ENCODE measurements around the gene CPT2. TPM values are rescaled to one million over a fixed set of nuclear protein-coding genes. Genes with fewer than 3 reads are reported as not detected.
A peak's percentile ranks its signal among the peaks of the same experiment; 100 is the strongest.

The CPT2 gene
- total and polyA plus RNA-seq, 9 of the 15 experiments (the other 6 are each of a cell fraction or from before 2014, with no cell fraction given): 7.6 to 25.1 (median 16.8) TPM

DNA sequence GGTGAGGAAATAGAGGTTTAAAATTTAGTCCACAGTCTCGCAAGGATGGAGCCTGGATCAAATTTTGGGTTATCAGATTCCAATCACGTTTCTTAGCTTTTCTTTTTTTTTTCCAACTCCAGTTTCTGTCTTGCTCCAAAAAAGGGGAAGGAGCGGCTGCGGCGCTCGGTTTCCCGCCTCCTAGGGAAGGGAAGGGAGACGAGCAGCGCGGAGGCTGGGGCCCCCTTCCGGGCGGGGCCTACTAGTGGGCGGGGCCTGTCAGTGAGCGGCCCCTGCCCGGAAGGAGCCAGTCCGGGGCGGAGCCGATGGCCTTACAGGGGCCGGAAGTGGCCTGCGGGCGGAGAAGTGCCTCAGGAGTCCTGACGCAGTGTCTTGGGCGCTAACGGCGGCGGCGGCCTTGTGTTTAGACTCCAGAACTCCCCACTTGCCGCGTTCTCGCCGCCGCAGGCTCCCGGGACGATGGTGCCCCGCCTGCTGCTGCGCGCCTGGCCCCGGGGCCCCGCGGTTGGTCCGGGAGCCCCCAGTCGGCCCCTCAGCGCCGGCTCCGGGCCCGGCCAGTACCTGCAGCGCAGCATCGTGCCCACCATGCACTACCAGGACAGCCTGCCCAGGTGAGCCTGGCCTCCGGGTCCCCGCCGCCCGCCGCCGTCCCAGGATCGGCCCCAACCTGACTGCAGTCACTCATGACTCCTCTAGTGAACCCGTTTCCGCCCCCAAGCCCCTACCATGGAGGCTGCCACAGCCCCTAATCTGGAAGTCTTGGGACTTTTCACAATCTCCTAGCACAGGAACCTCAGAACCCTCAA is at the start of gene CPT2 (continued):
- TF ChIP-seq POLR2AphosphoS2 (IDR thresholded peaks at IDR 0.05; ENCODE audit: low read length) (peak; percentile 54; the same call in 1 of the 2 replicates), XRCC5 (IDR thresholded peaks at IDR 0.05; ENCODE audit: low read depth, low read length) (peak; percentile 66; the same call in 1 of the 2 replicates), NFIC (IDR thresholded peaks at IDR 0.05) (no peak), ZFPM2 (CRISPR knock-in tag; IDR thresholded peaks at IDR 0.05) (no peak), ZNF217 (CRISPR knock-in tag; IDR thresholded peaks at IDR 0.05) (no peak), ZNF76 (CRISPR knock-in tag; IDR thresholded peaks at IDR 0.05; ENCODE audit: borderline replicate concordance) (no peak), NR4A1 (CRISPR knock-in tag; IDR thresholded peaks at IDR 0.05) (no peak), NR4A1 (tag; IDR thresholded peaks at IDR 0.05) (no peak), NCOA6 (IDR thresholded peaks at IDR 0.05) (no peak), FOXA3 (CRISPR knock-in tag; conservative IDR thresholded peaks at IDR 0.05 in 1 of 2, IDR thresholded peaks at IDR 0.05 in 1 of 2) (peak in 1 of 2 experiments; percentile 40; a peak in 1 of 4 replicates), ETV5 (CRISPR knock-in tag; IDR thresholded peaks at IDR 0.05; ENCODE audit: low read depth) (peak; percentile 90), MCM3 (IDR thresholded peaks at IDR 0.05) (no peak), ATF7 (IDR thresholded peaks at IDR 0.05) (peak; percentile 71), MCM2 (IDR thresholded peaks at IDR 0.05; ENCODE audit: low read depth) (no peak)
- TF ChIP-seq, protein P1, sequence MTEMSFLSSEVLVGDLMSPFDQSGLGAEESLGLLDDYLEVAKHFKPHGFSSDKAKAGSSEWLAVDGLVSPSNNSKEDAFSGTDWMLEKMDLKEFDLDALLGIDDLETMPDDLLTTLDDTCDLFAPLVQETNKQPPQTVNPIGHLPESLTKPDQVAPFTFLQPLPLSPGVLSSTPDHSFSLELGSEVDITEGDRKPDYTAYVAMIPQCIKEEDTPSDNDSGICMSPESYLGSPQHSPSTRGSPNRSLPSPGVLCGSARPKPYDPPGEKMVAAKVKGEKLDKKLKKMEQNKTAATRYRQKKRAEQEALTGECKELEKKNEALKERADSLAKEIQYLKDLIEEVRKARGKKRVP (CRISPR knock-in tag; IDR thresholded peaks at IDR 0.05): no peak
- TF ChIP-seq, protein P2, sequence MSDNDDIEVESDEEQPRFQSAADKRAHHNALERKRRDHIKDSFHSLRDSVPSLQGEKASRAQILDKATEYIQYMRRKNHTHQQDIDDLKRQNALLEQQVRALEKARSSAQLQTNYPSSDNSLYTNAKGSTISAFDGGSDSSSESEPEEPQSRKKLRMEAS (CRISPR knock-in tag; IDR thresholded peaks at IDR 0.05): peak; percentile 39; the same call in 1 of the 2 replicates
- TF ChIP-seq, protein P3, sequence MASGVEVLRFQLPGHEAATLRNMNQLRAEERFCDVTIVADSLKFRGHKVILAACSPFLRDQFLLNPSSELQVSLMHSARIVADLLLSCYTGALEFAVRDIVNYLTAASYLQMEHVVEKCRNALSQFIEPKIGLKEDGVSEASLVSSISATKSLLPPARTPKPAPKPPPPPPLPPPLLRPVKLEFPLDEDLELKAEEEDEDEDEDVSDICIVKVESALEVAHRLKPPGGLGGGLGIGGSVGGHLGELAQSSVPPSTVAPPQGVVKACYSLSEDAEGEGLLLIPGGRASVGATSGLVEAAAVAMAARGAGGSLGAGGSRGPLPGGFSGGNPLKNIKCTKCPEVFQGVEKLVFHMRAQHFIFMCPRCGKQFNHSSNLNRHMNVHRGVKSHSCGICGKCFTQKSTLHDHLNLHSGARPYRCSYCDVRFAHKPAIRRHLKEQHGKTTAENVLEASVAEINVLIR (CRISPR knock-in tag; IDR thresholded peaks at IDR 0.05): no peak
- TF ChIP-seq, protein P4, sequence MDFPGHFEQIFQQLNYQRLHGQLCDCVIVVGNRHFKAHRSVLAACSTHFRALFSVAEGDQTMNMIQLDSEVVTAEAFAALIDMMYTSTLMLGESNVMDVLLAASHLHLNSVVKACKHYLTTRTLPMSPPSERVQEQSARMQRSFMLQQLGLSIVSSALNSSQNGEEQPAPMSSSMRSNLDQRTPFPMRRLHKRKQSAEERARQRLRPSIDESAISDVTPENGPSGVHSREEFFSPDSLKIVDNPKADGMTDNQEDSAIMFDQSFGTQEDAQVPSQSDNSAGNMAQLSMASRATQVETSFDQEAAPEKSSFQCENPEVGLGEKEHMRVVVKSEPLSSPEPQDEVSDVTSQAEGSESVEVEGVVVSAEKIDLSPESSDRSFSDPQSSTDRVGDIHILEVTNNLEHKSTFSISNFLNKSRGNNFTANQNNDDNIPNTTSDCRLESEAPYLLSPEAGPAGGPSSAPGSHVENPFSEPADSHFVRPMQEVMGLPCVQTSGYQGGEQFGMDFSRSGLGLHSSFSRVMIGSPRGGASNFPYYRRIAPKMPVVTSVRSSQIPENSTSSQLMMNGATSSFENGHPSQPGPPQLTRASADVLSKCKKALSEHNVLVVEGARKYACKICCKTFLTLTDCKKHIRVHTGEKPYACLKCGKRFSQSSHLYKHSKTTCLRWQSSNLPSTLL (IDR thresholded peaks at IDR 0.05): no peak
- TF ChIP-seq, protein P5, sequence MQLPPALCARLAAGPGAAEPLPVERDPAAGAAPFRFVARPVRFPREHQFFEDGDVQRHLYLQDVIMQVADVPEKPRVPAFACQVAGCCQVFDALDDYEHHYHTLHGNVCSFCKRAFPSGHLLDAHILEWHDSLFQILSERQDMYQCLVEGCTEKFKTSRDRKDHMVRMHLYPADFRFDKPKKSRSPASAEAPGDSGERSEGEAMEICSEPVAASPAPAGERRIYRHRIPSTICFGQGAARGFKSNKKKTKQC (CRISPR knock-in tag; IDR thresholded peaks at IDR 0.05): peak; percentile 37; the same call in 1 of the 2 replicates
- TF ChIP-seq, protein P6, sequence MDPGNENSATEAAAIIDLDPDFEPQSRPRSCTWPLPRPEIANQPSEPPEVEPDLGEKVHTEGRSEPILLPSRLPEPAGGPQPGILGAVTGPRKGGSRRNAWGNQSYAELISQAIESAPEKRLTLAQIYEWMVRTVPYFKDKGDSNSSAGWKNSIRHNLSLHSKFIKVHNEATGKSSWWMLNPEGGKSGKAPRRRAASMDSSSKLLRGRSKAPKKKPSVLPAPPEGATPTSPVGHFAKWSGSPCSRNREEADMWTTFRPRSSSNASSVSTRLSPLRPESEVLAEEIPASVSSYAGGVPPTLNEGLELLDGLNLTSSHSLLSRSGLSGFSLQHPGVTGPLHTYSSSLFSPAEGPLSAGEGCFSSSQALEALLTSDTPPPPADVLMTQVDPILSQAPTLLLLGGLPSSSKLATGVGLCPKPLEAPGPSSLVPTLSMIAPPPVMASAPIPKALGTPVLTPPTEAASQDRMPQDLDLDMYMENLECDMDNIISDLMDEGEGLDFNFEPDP (CRISPR knock-in tag; IDR thresholded peaks at IDR 0.05): no peak
- TF ChIP-seq, protein P7, sequence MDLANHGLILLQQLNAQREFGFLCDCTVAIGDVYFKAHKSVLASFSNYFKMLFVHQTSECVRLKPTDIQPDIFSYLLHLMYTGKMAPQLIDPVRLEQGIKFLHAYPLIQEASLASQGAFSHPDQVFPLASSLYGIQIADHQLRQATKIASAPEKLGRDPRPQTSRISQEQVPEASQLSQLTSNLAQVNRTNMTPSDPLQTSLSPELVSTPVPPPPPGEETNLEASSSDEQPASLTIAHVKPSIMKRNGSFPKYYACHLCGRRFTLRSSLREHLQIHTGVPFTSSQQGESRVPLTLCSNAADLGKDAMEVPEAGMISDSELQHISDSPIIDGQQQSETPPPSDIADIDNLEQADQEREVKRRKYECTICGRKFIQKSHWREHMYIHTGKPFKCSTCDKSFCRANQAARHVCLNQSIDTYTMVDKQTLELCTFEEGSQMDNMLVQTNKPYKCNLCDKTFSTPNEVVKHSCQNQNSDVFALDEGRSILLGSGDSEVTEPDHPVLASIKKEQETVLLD (IDR thresholded peaks at IDR 0.05): no peak
